ENCODE results near the gene NDST1. TPM values are rescaled to one million over a fixed set of nuclear protein-coding genes. Genes with fewer than 3 reads are reported as not detected.
A peak's percentile ranks its signal among the peaks of the same experiment; 100 is the strongest.

Gene NDST1
- total and polyA plus RNA-seq, 2 donors (not counting 3 experiments of a cell fraction or from before 2014, with no cell fraction given), result 38.6 to 102 TPM

- POLR2A ChIA-PET, result no interaction called here
These were observed 34.0 kb downstream of the NDST1 start for GRCh38 chr5:150541895-150542294.

More at GRCh38 chr5:150541895-150542294, 34.0 kb downstream of the NDST1 start:
- no peak for TF ChIP-seq MAX (IDR thresholded peaks at IDR 0.05; ENCODE audit: insufficient read depth, insufficient read length)
- no peak for TF ChIP-seq CTCF (IDR thresholded peaks at IDR 0.05; ENCODE audit: extremely low read depth in 1 of 2, insufficient read depth in 1 of 2, low read depth in 1 of 2, low read length in 2 of 2)
- TF ChIP-seq FOS (IDR thresholded peaks at IDR 0.05; ENCODE audit: borderline replicate concordance, insufficient read depth, low read length), result no peak
- no peak for TF ChIP-seq JUN (IDR thresholded peaks at IDR 0.05; ENCODE audit: borderline replicate concordance, insufficient read depth, insufficient read length, low read depth)
- no peak for TF ChIP-seq POLR2AphosphoS5 (IDR thresholded peaks at IDR 0.05; ENCODE audit: insufficient read depth, low read depth, low read length)
- no peak for TF ChIP-seq MYC (IDR thresholded peaks at IDR 0.05; ENCODE audit: low read depth, low read length)
- TF ChIP-seq EZH2 (IDR thresholded peaks at IDR 0.05; ENCODE audit: borderline replicate concordance, low read depth, low read length, severe bottlenecking), result no peak
- no peak for TF ChIP-seq GATA2 (IDR thresholded peaks at IDR 0.05; ENCODE audit: insufficient read depth, insufficient read length, low read depth, low read length)
- no peak for TF ChIP-seq POLR2A (IDR thresholded peaks at IDR 0.05; ENCODE audit: low read depth, low read length)
- Histone ChIP-seq H3K4me2 (ENCODE audit: insufficient read depth, low read length) (no peak overlapping the region), H4K20me1 (replicated peaks; ENCODE audit: control insufficient read depth, extremely low read depth, insufficient read depth, low read length) (no peaks in the 10 kb centered on the region), H3K4me1 (ENCODE audit: control insufficient read depth, extremely low read depth, insufficient read depth, low read length) (peaks cover 20% of the 10 kb centered on the region), H3K36me3 (ENCODE audit: control insufficient read depth in 2 of 2, extremely low read depth in 1 of 2, insufficient read depth in 2 of 2, low read length in 2 of 2) (peaks cover 3 to 39% of the 10 kb centered on the region in 2 experiments), H3K4me3 (replicated peaks in 1 of 3; ENCODE audit: insufficient read depth in 1 of 3, low read depth in 1 of 3, low read length in 3 of 3) (no peak overlapping the region), H3K9me3 (replicated peaks; ENCODE audit: control insufficient read depth, insufficient read depth, low read length) (no peaks in the 10 kb centered on the region), H3K9ac (replicated peaks; ENCODE audit: extremely low read depth, insufficient read depth, low read length) (no peak overlapping the region), H3K27ac (ENCODE audit: insufficient read depth, low read depth, low read length) (no peak overlapping the region), H3K27me3 (ENCODE audit: control insufficient read depth in 2 of 2, insufficient read depth in 2 of 2, low read length in 2 of 2) (no peaks in the 10 kb centered on the region), H3K79me2 (ENCODE audit: control insufficient read depth, insufficient read depth, low read length) (no peaks in the 10 kb centered on the region), H2AFZ (ENCODE audit: low read depth, low read length) (no peak overlapping the region), H3K9me1 (replicated peaks; ENCODE audit: control insufficient read depth, extremely low read depth, insufficient read depth, low read length) (no peaks in the 10 kb centered on the region)
- BruUV-seq (replicated peaks), result no TSS peak
- DNase-seq (ENCODE audit: low read depth, low spot score) (no peak), FAIRE-seq (peak; percentile 57)
- dilution Hi-C loops (cut with MboI; ENCODE audit: extremely low pct_ligation_motif_present, low sequenced_read_pairs), result no loop called here
- CTCF ChIA-PET, result interaction anchor here (0.8 to 9.3 kb wide), 8 partner anchors 11 to 92 kb away, joined by 3 to 168 read pairs (median 3); no protein-coding TSS in a partner anchor
- intact Hi-C loops (cut with micrococcal nuclease), result no loop called here

All from endothelial cell of umbilical vein (primary cell).